CD4-positive, alpha-beta T cell treated with Interleukin-17A for 1 hour (primary cell): Measurements from ENCODE around the gene REV3L.
"Not testable (repeated sequence)": the region's sequence is repeated elsewhere in the genome, so short reads cannot be mapped to it uniquely, and the experiment has no call there.

Experiments used
- DNase-seq: peaks from one replicate; pipeline ENCODE4 v3.0.0-alpha.2; 2020

REV3L gene

GRCh38 chr6:111494951-111495635 is 12.1 kb upstream of the REV3L start:
- no peak for DNase-seq

DNA sequence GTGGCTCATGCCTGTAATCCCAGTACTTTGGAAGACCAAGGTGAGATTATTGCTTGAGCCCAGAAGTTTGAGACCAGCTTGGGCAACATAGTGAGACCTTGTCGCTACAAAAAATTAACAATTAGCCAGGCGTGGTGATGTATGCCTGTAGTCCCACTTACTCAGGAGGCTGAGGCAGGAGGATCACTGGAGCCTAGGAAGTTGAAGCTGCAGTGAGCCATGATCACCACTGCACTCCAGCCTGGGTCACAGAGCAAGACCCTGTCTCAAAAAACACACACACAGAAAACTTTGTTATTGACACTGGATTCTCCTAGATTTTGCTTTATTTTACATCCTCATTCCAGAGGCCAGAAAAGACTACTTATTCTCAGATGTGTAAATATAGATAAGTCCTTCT is 9.5 kb upstream of the REV3L start:
- DNase-seq: no peak

GRCh38 chr6:111490067-111490466 is 7.0 kb upstream of the REV3L start:
- DNase-seq: no peak

DNA sequence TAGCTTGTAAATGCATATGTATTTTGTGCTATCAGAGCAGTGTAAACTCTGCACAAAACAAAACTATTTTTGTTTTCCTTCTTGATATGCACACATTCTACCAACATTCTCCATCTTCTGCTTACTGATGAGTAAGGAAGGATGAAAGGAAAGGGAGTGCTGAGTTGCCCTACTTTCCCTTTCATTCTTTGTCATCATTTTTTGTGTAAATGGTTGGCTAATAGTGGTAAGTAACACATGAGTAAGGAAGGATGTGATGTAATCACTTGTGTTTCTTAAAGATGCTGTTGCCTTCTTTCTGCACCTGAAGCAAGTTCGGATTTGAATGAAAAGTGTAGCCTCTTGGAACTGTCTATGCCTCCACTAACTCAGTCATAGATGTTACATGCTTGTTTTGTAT is 4.6 kb upstream of the REV3L start:
- DNase-seq: peak; percentile 67

DNA sequence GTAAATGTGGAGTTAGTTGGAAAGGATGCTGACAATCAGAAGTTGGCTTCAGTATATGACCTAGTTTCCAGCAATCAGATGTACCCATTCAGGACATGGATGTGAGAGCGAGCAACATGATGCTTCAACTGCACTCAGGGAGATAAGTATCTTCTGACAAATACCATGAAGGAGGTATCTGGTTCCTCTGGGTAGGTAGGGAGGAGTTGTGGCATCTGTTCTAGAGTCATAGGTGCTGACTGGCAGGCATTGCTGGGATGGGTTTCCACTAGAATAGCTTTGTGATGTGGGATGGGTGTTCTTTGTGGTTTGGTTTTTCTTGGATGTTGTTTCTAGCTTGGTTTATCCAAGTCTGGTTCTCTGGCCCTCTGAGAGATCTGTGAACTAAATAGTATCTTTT is 3.9 kb upstream of the REV3L start:
- peak; percentile 43 for DNase-seq

DNA sequence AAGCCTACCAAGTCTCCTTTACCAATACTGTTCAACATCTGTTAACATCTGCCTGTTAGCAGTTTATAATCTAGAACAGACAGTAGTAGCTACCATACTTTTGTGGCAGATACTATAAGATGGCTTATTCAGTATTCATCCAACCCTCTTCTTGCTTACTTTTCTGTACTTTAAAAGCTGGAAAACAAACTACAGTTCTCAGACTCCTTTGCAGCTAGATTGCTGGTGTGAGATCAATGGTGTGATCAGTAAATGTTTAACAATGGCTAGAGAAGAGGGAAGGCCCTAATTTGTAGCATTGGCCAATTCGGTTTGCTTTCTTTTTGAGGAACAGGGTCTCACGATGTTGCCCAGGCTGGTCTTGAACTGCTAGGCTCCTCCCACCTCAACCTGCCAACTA is 3.5 kb upstream of the REV3L start:
- DNase-seq: no peak

GRCh38 chr6:111485342-111485741 is 2.3 kb upstream of the REV3L start:
- no peak for DNase-seq

DNA sequence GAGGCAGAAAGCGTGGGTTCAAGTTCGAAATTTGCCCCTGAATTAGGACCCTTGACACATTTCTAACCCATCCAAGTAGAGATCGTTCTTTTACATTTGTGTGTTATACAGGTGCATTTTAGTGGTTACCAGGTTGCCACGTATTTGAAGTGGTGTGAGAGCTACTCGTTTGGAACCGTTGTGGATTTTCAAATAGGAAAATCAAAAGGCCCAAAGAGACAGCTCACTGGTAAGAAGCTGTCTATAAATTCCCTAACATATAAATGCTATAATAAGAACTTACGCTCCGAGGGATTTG is 1.6 kb upstream of the REV3L start:
- peak; percentile 31 for DNase-seq

DNA sequence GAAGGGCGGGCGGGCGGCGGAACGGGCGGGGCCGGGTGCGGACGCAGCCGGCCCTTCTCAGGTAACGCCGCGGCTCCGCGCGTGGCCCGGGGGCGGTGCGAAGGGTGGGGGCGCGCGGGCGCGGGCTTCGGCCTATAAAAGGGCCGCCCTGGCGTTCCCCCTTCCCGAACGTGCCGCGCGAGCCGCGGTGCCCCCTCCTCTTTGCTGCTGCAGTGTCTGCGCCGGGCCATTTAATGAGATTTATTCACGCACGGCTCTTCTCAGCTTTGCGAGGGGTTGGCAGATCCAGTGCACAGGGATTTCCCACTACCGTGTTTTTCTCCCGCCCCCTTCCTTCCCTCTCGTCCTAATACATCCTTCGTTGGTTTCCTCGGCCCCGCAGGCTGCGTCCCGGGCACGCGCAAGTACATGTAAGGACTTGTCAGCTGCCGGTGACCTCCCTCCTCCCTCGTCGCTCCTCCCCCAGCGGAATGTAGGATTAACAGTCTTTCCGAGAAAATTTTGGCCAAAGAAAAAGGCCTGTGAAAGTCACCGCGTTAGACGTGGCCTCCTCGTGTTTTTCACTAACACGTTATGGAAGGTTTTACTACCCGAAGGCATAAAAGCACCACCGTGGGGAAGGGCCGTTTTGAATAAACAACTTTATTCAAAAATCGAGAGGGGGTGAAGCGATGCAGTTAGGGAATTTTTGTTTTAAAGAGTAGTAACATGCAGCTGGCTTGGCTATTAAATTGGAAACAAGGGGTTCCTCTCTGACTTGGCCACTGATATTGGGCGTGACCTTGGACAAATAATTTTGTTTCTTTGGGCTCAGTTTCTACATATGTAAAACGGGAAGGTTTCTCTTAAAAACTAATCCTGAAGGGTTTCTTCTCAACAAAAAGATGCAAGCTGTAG is 966 bp upstream of the REV3L start:
- DNase-seq: peak; percentile 87

- peak; percentile 60 for DNase-seq
Observed at GRCh38 chr6:111482188-111482958, 645 bp downstream of the REV3L start.

DNA sequence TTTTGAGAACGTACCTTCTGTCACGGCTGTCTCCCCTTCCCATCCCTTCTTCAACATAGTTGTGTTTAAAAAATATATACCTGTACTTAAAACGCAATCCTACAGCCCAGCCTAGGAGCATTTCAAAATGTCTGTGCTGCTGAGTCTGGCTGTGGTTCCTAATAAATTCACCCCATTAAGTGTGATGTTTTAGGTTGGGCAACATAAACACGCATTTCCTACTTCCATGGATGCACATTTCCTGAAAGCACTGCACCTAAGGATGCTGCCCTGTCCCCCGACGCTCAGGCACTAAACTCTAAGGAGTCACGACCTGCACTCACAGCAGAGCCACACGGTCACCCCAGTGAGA is 1.2 kb downstream of the REV3L start:
- no peak for DNase-seq

GRCh38 chr6:111480988-111481822 is 1.8 kb downstream of the REV3L start:
- DNase-seq: no peak

GRCh38 chr6:111478749-111479148 is 4.3 kb downstream of the REV3L start:
- DNase-seq: peak; percentile 67

GRCh38 chr6:111478064-111478476 is 4.9 kb downstream of the REV3L start:
- DNase-seq: no peak

DNA sequence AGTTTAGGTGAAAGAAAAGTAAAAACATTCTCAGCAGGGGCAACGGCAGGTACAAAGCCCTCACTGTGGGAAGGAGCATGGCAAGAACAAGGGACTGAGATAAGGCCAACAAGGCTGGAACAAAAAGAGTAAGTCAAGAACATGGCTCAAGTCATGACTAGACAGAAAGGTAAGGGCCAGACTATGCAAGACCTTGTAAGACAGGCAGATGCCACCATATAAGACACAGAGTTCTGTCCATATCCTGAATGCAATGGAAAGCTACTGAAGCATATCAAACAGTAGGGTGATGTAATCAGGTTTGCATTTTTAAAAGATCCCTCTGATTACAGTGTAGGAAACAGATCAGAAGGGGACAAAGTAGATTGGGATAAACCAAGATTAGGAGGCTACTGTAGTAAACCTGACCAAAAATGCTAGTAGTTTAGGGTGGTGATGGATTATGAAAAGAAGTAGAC is 5.5 kb downstream of the REV3L start:
- no peak for DNase-seq

- DNase-seq: not testable (repeated sequence)
Observed at GRCh38 chr6:111476061-111476460, 7.0 kb downstream of the REV3L start.

GRCh38 chr6:111474771-111475170 is 8.2 kb downstream of the REV3L start:
- no peak for DNase-seq

DNA sequence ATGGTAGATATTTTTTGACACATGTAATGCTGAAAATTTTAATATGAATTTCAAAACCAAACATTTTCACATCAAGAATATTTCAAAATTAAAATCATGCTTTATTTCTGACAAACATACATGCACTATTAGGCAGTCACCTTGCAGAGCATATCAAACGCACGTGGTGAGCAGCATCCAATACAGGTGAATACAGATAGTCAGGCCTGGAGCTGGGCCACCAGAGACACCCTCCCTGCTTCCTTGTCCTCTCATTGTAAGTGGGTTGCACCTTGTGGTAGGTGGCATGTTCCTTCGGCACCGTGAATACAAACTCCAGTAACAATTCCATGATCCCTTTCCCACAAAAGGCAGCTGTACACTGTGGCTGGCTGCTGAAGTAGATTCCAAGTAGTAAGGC is 8.9 kb downstream of the REV3L start:
- DNase-seq: no peak

DNA sequence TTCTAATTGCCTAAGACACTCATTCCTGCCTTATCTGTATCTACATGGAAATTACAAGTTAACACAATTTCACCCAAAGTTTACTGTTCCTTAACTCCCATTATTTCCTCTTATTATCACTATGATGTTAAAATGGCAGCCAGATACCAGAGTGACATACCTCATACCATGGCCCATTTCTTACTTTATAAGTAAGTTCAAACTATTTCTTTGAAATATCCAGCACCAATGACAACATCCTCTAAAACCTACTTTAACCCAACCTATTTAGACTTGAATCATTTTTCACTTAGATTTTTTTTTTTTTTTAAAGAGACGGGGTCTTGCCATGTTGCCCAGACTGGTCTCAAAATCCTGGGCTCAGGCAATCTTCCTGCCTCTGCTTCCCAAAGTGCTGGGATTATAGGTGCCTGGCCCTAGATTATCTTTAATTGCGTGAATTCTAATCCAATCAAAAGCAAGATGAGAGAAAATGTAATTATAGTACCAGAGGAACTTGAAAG is 10.0 kb downstream of the REV3L start:
- no peak for DNase-seq

DNA sequence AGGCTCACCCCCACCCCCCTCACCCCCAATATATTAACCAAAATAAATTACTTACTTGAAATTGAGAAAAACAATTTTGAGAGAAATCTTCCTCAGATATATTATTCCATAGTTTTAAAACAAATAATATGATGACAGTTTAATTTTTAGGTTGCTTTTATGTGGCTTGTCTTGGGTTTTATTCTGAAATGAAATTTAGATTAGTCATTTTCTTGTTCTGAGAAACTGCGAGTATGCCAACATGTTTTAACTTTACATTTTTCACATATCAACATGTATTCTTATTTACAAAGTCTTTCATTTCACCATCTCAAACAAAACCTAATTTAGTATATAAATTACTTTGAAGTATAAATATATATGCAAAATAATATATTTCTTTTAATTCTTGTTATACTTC is 11.1 kb downstream of the REV3L start:
- no peak for DNase-seq

GRCh38 chr6:111471533-111471932 is 11.5 kb downstream of the REV3L start:
- no peak for DNase-seq

- DNase-seq: no peak
Observed at GRCh38 chr6:111470991-111471390, 12.0 kb downstream of the REV3L start.

- no peak for DNase-seq
Observed at GRCh38 chr6:111469543-111469942, 13.5 kb downstream of the REV3L start.
